HS-5 (cell line): Measurements from ENCODE around the gene RRP7A.
"Not testable (repeated sequence)": the region's sequence is repeated elsewhere in the genome, so short reads cannot be mapped to it uniquely, and the experiment has no call there.

Experiments used
- DNase-seq: peaks from one replicate; pipeline ENCODE4 v3.0.0-alpha.2; 2012; ENCODE audit warnings: low read depth

RRP7A gene

DNA sequence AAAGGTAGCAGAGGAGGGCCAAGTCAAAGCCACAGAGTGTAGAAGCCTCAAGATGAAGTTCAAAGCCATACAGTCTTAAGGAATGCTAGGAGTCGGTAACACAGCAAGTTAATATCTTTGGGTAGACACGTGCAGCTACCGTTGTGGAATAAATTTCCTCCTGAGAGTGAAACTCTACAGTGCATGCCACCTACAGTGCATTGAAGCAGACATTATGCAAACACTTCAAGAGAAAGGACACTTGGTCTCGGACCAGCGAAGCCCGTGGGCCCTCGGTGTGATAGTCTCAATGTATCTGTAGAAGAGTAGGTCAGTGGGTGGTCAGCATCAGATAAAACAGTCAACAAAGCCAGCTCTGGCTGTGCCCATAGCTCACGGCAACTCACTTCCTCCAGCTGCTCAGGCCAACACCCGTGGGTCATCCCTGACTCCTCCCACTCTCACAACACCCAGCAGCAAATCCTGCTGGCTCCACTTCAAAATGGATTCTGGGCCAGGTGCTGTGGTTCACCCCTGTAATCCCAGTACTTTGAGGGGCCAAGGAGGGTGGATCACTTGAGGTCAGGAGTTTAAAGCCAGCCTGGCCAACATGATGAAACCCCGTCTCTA is 24.0 kb downstream of the RRP7A start:
- not testable (repeated sequence) for DNase-seq

DNA sequence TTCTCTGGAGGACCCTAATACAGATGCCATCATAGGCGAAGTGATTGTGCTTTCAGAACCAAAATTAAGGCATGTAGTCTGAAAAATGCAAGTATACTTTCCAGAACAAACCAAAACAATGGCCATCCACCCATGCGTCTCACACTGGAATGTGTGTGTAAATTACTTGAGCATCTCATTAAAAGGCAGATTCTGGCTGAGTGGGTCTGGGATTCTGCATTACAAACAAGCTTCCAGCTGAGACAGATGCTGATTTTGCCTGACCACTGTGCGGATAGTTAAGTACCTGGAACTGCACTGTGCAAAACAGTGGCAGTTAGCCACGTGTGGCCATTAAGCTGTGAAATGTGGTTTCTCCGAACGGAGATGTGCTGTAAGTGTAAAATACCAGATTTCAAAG is 26.2 kb downstream of the RRP7A start:
- no peak for DNase-seq

DNA sequence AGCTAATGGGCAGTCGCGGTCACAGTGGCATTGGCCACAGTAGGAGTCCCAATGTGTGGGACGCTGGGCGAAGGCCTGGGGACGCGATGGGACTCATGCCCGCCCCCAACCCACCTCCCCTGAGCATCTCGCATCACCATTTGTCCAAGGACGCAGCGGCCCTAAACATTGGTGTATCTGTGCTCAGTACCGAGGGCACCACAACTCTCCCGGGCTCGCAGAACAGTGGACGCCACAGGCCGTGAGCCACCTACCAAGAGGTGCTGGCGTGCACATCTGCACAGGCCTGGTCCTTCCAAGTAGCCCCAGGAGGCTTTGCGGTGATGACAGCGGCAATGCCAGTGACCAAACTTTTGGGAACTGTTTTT is 27.3 kb downstream of the RRP7A start:
- no peak for DNase-seq

DNA sequence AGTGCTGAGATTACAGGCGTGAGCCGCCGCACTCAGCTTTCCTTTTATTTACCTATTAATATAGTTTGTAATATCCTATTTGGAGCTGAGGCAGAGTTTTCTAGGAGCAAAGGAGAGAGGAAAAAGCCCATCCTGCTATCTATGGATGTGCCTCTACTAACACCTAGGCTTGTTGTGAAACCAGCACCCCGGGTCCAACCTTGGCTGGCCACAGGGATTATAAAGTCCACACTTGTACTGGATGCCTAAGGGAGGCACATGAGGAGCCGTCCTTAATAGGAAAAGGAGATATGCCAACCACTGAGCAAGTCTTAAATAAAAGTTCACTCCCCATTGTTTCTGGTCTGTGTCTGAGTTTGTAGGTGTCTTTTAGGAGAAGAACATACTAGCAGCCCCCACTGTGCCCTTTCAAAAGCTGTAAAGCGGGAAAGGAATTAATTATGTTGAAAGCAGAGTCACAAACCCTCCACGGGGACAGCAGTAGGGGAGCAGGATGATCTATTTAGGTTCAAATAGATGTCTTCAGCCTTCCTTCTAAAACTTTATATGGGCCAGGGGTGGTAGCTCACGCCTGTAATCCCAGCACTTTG is 29.3 kb downstream of the RRP7A start:
- DNase-seq = no peak

DNA sequence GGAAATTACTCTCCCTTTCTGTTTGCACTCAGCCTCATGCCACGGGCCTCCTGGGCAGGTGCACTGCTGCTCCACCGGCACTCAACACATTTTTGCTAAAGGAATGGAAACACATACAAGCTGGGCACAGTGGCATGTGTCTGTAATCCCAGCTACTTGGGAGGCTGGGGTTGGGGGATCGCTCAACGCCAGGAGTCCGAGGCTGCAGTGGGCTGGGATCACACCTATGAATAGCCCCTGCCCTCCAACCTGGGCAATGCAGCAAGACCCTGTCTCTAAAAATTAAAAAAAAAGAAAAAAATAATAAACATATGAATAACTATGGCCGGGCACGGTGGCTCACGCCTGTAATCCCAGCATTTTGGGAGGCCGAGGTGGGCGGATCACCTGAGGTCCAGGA is 30.6 kb downstream of the RRP7A start:
- DNase-seq = no peak

DNA sequence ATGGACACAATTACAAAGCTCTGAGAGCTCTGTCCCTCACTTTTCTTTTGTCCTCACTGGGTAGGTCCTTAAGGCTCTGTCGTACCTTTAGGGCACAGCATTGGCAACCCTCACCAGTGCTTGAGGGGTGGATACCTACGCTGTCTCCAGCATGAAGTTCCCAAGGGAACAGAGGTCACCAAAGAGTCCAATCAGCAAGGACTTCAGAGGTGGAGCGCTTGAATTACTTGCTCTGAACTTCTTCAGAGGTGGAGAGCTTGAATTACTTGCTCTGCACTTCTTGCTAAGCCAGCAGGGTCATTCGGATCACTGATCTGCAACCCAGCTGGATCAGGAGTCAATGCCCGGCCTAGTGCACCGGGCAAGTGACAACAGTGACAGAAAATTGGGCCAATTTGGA is 35.1 kb downstream of the RRP7A start:
- DNase-seq = no peak

DNA sequence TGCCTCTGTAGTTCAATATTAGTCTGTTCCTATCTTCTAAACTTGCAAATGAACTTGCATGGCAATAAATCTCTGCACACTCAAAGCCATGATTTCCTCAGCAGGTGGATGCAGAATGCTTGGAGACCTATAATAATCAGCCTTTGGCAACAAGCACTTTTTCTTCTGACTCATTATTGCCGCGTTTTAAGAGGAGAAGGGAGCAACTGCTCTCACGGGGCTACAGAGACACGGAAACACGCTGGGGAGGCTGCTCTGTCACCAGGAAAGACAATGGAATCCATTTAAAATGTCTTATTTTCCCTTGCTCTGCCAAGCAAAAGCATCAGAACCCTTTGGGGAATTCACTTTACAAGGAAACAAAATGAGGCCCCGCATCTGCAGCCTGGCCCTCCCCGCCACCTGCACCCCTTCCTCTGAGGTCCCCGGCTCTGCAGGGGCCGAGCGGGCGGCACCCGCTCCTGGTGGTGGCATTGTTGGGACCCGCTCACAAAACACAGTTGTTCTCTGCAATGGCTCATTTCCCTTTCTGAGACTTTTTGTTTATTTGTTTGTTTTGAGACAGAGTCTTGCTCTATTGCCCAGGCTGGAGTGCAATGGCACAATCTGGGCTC is 35.9 kb downstream of the RRP7A start:
- not testable (repeated sequence) for DNase-seq

DNA sequence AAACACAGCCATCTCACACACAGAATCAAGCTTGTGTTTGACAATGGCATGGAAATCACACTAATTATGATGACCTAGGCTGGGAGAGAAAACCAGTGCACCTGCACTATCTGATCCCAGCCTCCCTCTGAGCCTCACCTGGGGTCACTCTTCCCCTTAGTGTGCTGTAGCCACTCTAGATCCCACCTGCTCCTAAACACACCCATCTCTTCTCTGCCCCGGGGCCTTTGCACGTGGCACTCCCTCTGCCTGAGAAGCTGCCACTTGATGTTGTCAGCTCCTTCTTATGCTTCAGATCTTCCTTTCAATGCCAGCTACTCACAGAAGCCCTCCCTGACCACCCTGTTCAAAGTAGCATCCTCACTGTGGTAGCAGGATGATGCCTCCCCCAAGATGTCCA is 44.5 kb downstream of the RRP7A start:
- no peak for DNase-seq

DNA sequence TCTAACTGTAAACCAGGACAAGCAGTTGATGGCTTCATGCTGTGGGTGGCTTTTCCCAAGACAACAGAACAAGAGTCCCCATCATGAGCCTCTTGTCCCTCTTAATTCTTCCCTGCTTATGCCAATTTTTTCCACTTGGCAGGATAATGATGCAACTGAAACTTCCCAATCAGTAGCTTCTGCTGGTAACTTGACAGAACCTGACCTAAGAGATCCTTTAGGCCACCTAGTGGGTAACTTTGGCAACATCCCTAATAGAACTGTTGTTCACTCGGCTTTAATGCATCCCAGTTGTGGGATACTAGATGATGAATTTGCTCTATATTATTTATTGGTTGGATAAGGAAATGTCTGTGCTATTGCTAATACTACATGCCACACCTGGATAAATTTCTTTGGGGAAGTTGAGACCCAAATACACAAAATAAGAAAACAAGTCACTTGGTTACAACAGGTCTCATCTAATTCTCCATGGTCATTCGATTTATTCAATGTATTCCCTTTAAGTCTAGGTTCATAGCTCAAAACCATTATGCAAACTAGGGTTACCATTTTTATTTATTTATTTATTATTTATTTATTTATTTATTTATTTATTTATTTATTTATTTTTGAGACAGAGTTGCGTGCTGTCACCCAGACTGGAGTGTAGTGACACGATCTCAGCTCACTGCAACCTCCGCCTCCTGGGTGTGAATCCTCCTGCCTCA is 46.0 kb downstream of the RRP7A start:
- DNase-seq = no peak

DNA sequence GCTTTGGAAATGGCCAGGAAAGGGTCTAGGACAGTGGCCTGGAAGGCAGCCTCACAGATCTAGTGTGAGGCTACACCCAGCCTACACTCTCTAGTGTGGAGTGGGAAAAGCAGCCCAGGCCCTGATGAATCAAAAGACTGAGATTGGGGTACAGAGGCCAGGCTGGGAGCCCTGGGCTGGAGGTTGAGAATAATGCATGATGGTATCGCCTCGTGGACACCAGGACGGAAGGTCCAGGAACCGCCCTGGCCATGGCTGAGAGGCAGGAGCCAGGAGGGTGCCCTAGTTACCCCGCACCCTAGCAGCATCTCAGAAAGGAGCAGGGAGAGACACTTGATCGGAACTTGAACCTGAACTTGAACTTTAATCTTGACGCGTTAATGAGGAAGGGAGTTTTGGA is 46.9 kb downstream of the RRP7A start:
- DNase-seq = no peak

DNA sequence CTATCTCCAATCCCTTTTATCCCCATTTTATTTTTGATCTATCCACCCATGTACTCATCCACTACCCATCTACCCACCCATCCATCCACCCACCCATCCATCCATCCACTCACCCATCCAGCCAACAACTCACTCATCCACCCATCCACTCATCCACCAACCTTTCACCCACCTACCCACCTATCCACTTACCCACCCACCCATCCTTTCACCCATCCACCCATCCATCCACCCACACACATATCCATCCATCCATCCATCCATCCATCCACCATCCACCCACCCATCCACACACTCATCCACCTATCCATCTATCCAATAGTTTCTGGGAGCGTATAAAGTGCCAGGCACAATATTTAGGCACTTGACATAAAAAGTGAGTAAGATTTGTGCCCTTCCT is 48.2 kb downstream of the RRP7A start:
- DNase-seq = no peak

DNA sequence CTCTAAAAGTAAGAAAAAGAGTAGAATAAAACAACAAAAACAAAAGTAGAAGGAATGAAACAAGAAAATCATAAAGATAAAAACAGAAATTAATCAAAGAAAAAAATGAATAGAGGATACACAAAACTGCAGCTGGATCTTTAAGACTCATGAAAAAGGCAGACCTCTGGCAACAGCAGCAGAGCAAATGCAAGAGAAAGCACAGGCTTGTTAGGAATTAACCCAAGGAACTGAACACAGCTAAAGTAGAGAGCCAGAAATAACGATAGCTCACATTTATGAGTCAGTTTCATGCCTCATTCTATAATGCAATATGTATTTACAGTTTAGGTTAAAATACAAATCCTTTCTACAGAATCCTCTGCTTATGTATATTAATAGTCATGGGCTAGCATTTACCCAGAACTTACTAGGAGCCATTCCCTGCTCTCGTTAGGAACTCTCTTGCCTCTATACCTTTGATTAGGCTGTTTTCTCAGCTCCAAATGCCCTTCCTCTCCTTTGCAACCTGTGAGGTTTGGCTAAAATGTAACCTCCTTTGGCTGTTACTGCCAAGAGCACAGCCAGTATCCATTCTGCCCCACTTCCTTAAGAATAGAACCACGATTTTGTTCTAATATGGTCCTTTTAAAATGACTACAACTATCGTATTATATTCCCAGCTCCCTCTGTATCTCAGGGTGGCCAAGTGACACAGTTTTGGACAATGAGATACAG is 49.1 kb downstream of the RRP7A start:
- no peak for DNase-seq

DNA sequence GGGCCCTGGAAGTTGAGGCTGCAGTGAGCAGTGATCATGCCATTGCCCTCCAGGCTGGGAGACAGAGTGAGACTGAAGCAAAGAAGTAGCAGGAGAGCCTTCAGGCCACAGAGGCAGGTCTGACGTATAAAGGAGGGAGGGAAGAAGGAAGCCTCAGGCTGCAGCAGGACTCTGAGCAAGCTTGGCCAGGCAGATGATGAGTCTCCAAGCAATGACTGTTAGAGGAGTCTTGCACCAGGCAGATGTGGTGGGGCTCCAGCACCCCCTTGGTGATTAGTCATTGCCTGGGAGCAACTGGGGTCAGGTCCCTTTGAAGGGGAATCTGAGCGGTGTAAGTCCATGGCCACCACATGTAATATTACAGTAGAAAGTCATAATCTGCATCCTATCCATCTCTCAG is 50.8 kb downstream of the RRP7A start:
- DNase-seq = peak; percentile 57

DNA sequence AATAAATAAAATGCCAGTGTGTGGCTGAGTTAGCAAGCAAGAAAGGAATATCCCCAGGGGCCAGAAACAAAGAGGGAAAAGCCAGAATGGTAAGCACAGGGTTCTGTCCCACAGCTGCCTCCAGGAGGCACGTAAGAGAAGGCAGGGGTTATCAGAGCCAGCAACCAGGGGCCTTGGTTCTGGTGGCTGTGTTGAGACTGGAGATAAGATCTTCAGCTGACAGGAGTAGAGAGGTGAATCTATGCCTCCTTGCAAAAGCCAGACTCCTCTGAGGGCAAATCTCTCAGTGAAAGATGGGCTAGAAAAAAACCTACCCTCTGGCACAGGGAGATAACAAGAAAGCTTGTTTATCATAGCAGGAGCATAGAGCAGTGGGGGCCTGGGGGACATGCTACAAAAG is 57.6 kb downstream of the RRP7A start:
- no peak for DNase-seq

DNA sequence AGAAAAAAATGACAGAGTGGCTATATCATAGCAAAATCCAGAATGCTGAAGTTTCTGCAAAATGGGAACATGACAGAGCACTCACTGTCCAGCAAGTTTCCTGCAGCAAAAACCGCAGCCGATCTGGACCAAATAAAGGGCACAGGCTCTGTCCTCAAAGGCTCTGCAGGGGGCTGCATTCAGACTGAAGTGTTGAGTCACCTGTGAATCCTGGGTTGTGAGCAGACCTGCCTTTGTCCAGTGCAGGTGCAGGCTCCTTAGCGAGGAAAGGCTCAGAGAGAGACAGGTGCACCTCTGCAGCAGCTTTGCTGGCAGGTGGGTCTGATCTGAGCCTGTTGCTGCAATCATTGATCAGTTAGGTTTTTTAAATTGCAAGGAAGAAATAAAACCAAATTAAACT is 58.1 kb downstream of the RRP7A start:
- DNase-seq = no peak
